NCI-H2227 (cell line): ENCODE results near the gene ADARB1.

Experiments used
- DNase-seq: peaks from one replicate; lab custom pipeline; 2025; ENCODE audit not compliant: unreplicated experiment; lab: John Stamatoyannopoulos, UW

Gene ADARB1

GRCh38 chr21:45192332-45192731 is 118.0 kb downstream of the ADARB1 start:
- no peak for DNase-seq

GRCh38 chr21:45196620-45197019 is 122.2 kb downstream of the ADARB1 start:
- no peak for DNase-seq

GRCh38 chr21:45199201-45199600 is 124.8 kb downstream of the ADARB1 start:
- DNase-seq: no peak

GRCh38 chr21:45200031-45200430 is 125.7 kb downstream of the ADARB1 start:
- DNase-seq: no peak

GRCh38 chr21:45200581-45201296 is 126.4 kb downstream of the ADARB1 start:
- DNase-seq: no peak

- no peak for DNase-seq
Measured at GRCh38 chr21:45202344-45202743, 128.0 kb downstream of the ADARB1 start.

GRCh38 chr21:45202889-45203288 is 128.5 kb downstream of the ADARB1 start:
- peak; percentile 31 for DNase-seq

GRCh38 chr21:45203983-45204382 is 129.6 kb downstream of the ADARB1 start:
- no peak for DNase-seq

- no peak for DNase-seq
Measured at GRCh38 chr21:45204395-45204794, 130.0 kb downstream of the ADARB1 start.

GRCh38 chr21:45207839-45208626 is 133.7 kb downstream of the ADARB1 start:
- no peak for DNase-seq

- DNase-seq: no peak
Measured at GRCh38 chr21:45208627-45208951, 134.2 kb downstream of the ADARB1 start.

- DNase-seq: no peak
Measured at GRCh38 chr21:45209046-45209445, 134.7 kb downstream of the ADARB1 start.

GRCh38 chr21:45209685-45210284 is 135.4 kb downstream of the ADARB1 start:
- no peak for DNase-seq

- no peak for DNase-seq
Measured at GRCh38 chr21:45210461-45210983, 136.1 kb downstream of the ADARB1 start.

GRCh38 chr21:45211661-45212060 is 137.3 kb downstream of the ADARB1 start:
- no peak for DNase-seq

GRCh38 chr21:45213392-45213791 is 139.0 kb downstream of the ADARB1 start:
- no peak for DNase-seq

- no peak for DNase-seq
Measured at GRCh38 chr21:45215213-45215612, 140.8 kb downstream of the ADARB1 start.

- DNase-seq: no peak
Measured at GRCh38 chr21:45217010-45217409, 142.6 kb downstream of the ADARB1 start.

- DNase-seq: no peak
Measured at GRCh38 chr21:45219517-45219916, 145.1 kb downstream of the ADARB1 start.

GRCh38 chr21:45220071-45220481 is 145.7 kb downstream of the ADARB1 start:
- no peak for DNase-seq

GRCh38 chr21:45220714-45221490 is 146.5 kb downstream of the ADARB1 start:
- no peak for DNase-seq
